Measurements from ENCODE around the gene WDR59.
"Not testable (repeated sequence)": the region's sequence is repeated elsewhere in the genome, so short reads cannot be mapped to it uniquely, and the experiment has no call there.

The WDR59 gene

GRCh38 chr16:74846714-74847113 lies 138.2 kb downstream of the WDR59 start:
- no peak for DNase-seq

DNA sequence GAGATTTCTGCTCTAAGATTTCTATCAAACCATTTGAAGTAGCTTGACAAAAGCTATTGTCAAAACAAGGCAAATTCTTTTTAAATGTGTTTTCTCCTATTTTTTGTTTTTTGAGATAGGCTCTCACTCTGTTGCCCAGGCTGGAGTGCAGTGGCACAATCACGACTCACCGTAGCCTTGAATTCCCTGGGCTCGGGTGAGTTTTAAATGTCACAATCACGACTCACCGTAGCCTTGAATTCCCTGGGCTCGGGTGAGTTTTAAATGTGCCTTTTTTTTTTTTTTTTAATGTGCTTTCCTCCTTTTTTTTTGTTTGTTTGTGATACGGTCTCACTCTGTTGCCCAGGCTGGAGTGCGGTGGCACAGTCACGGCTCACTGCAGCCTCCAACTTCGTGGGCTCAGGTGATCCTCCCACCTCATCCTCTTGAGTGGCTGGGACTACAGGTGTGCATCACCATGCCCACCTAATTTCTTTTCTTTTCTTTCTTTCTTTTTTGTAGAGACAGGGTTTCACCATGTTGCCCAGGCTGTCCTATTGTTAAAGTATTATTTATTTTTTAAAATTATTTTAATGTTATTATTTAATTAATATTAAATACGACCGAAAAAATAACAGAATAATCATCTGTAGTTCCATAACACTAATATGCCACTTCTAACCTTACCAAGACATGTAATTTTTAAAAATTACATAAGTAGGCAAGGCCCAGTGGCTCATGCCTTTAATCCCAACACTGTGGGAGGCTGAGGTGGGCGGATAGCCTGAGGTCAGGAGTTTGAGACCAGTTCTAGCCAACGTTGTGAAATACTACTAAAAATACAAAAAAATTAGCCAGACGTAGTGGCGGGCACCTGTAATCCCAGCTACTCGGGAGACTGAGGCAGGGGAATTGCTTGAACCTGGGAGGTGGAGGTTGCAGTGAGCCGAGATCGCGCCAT lies 140.6 kb downstream of the WDR59 start:
- DNase-seq, result no peak

DNA sequence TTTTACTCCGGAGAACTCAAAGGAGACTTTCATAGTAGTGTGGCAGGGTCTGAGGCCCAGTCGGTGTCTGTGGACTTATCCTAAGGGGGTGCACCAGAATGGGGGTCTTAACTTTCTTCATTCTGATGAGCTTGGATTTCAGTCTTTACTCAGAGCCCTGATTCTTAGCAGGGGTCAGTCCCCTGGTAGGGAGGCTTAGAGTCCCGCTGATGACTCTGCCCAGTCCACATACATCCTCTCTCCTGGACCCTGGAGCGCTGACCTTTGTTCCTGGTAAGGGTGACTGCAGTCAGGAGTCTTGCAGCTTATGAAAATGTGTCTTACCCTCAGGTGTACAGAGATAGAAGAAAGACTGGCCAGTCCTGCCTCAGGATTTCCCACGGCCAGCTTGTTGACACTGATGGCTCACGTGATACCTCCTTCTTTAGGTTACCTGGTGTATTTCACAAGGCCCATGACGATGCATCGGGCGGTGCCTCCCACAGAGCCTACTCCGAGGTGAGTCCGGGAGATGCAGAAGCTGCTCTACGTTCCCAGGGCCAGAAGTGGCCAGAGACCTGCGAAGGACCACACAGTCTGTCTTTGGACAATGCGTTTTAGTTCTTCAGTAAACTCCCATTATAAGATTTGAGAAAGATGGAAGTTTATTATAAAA lies 141.4 kb downstream of the WDR59 start:
- DNase-seq, result not testable (repeated sequence)

- no peak for DNase-seq
Observed at GRCh38 chr16:74842413-74842812, 142.5 kb downstream of the WDR59 start.

DNA sequence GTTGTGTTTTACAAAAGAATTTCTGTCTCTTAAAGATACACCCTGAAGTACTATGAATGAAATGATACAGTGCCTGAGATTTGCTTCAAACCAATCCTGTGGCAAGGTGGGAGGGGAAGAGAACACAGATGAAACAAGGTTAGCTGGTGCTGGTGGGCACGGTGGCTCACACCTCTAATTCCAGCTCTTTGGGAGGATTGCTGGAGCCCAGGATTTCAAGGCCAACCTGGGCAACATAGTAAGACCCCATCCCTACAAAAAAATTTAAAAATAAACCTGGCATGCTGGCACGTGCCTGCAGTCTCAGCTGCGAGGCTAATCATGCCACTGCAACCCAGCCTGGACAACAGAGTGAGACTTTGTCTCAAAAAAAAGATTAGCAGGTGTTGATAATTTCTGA lies 143.0 kb downstream of the WDR59 start:
- DNase-seq, result no peak

DNA sequence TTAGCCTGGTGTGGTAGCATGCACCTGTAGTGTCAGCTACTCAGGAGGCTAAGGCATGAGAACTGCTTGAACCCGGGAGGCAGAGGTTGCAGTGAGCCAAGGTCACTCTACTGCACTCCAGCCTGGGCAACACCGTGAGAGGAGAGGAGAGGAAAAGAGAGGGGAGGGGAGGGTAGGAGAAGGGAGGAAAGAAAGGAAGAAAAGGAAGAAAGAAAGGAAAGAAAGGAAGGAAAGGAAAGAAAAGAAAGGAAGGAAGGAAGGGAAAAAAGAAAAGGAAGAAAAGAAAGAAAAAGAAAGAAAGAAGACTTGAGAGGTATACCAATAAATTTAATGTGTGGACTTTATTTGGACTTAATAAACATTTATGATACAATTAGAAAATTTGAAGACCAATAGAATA lies 143.5 kb downstream of the WDR59 start:
- no peak for DNase-seq

GRCh38 chr16:74837056-74837455 lies 147.9 kb downstream of the WDR59 start:
- no peak for DNase-seq

- no peak for DNase-seq
Observed at GRCh38 chr16:74836111-74836671, 148.7 kb downstream of the WDR59 start.

DNA sequence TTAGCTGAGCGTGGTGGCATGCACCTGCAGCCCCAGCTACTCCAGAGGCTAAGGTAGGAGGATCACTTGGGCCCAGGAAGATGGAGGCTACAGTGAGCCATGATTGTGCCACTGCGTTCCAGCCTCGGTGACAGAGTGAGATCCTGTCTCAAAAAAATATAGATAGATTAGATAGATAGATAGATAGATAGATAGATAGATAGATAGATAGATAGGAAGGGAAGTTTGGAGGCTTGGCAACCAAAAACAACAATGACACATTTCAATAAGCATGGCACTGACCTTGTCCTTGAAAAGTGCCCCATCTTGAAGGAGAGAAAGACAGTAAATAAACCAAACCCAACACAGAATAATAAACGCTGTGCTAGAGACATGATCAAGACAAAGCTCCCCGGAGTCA lies 152.7 kb downstream of the WDR59 start:
- no peak for DNase-seq

- no peak for DNase-seq
Observed at GRCh38 chr16:74831467-74831866, 153.5 kb downstream of the WDR59 start.

GRCh38 chr16:74830648-74831047 lies 154.3 kb downstream of the WDR59 start:
- no peak for DNase-seq

DNA sequence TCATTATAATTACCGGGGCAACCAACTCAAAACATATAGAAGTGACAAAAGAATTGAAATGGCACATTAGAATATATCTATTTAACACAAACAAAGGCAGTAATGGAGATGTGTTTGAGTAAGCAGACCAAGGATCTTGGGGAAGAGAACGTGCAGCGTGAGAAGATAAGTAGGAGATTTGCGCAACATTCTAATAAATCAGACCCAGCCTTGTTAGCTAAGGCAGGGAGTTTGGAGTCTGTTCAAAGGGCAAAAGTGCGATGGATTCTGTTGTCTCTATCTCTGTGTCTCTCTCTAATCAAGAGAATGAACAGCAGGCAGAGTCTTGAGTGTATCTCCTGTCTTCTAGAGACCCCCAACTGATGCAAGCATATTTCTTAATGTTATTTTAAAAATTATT lies 155.3 kb downstream of the WDR59 start:
- DNase-seq, result no peak

GRCh38 chr16:74825941-74826340 lies 159.0 kb downstream of the WDR59 start:
- no peak for DNase-seq

DNA sequence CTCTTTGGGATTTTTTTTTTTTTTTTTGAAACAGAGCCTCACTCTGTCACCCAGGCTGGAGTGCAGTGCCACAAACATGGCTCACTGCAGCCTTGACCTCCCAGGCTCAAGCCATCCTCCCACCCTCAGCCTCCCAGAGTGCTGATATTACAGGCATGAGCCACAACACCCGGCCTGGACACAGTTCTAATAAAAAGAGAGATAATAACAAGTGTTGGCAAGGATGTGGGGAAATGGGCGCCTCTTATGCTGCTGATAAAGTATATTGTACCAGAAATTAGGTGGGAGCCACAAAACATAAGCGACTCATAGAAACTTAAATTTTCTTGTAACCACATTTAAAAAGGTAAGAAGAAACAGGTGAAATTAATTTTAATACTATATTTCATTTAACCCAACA lies 159.9 kb downstream of the WDR59 start:
- no peak for DNase-seq
